HCT116 (cell line): ENCODE data around the gene GPR32. TPM values are rescaled to one million over a fixed set of nuclear protein-coding genes. Genes with fewer than 3 reads are reported as not detected.

Experiments
- ATAC-seq: fragments of 200-7000 bp; cut with Tn5 transposase; 2 replicates; pipeline ENCODE4 v1.9.1; 2020; ENCODE audit warnings: mild to moderate bottlenecking, moderate library complexity
- BruUV-seq: library from RNA; stranded (reverse); fragments of 400-500 nt; replicated peaks from 2 replicates; lab custom pipeline; 2021; lab: Mats Ljungman, UMichigan
- CTCF ChIA-PET: fragments of 300-600 bp; sonication (Branson Sonifier 250); formaldehyde crosslinking; loops from one replicate; lab custom pipeline; 2021; ENCODE audit warnings: antibody characterized with exemption; lab: Charles Lee
- POLR2A ChIA-PET: fragments of 300-600, 350-600 bp; sonication (Branson Sonifier 250); formaldehyde crosslinking; loops from one replicate; lab custom pipeline; 2021; ENCODE audit warnings: antibody characterized with exemption; lab: Charles Lee
- RAD21 ChIA-PET, 2 experiments: fragments of 300-600 bp; sonication (Branson Sonifier 250); formaldehyde crosslinking; loops; one replicate each; lab custom pipeline; 2023; ENCODE audit warnings: low total read pairs in 2 of 2; ENCODE audit not compliant: uncharacterized antibody in 2 of 2, unreplicated experiment in 2 of 2, low non-redundant PET in 1 of 2; lab: Charles Lee
- DNase-seq: peaks from one replicate; pipeline ENCODE4 v3.0.0-alpha.2; 2010; ENCODE audit warnings: low read depth, low spot score
- H2AFZ ChIP-seq: fragments of 200-600 bp; shearing (Covaris generic), sonication (generic); 2 replicates; pipeline ENCODE4 v1.6.1; 2017; ENCODE audit warnings: low read depth, mixed run types, mixed read lengths, antibody characterized with exemption, low read length; ENCODE audit not compliant: poor library complexity, severe bottlenecking
- H3K27ac ChIP-seq: 2 replicates; pipeline ENCODE4 v1.5.1; 2012; ENCODE audit warnings: low read depth, low read length
- H3K27me3 ChIP-seq: fragments of 200-600 bp; sonication (generic); 2 replicates; pipeline ENCODE4 v1.6.1; 2016; ENCODE audit warnings: mixed run types, low read length, mixed read lengths; ENCODE audit not compliant: insufficient read depth
- H3K36me3 ChIP-seq, 2 experiments: fragments of 200-500 bp in 1 of 2; fragments of 200-600 bp in 1 of 2; sonication (Bioruptor generic) in 1 of 2; sonication (generic) in 1 of 2; 2 replicates each; pipeline versions ENCODE4 v1.5.1 to v1.6.1; 2014 to 2016; ENCODE audit warnings: low read length in 2 of 2, inconsistent platforms in 1 of 2, mixed read lengths in 1 of 2, mixed run types in 1 of 2; ENCODE audit not compliant: insufficient read depth in 2 of 2, control insufficient read depth in 1 of 2
- H3K4me1 ChIP-seq, 2 experiments: fragments of 200-600 bp in 1 of 2; sonication (generic) in 1 of 2; 2 replicates each; pipeline versions ENCODE4 v1.5.1 to v1.6.1; 2012 to 2017; ENCODE audit warnings: low read length in 2 of 2, inconsistent platforms in 1 of 2, mild to moderate bottlenecking in 1 of 2, mixed read lengths in 1 of 2, mixed run types in 1 of 2, moderate library complexity in 1 of 2; ENCODE audit not compliant: insufficient read depth in 2 of 2, control insufficient read depth in 1 of 2
- H3K4me2 ChIP-seq: fragments of 200-600 bp; sonication (generic); 2 replicates; pipeline ENCODE4 v1.6.1; 2017; ENCODE audit warnings: mixed run types, low read length, mixed read lengths
- H3K4me3 ChIP-seq, 2 experiments: fragments of 200-600 bp in 1 of 2; sonication (generic) in 1 of 2; replicated peaks in 1 of 2; 2 replicates each; pipeline ENCODE4 v1.5.1; 2011 to 2016; ENCODE audit warnings: low read length in 2 of 2, control low read depth in 1 of 2, low read depth in 1 of 2, mild to moderate bottlenecking in 1 of 2, mixed read lengths in 1 of 2, mixed run types in 1 of 2
- H3K79me2 ChIP-seq: fragments of 200-600 bp; sonication (generic); 2 replicates; pipeline ENCODE4 v1.6.1; 2017; ENCODE audit warnings: mild to moderate bottlenecking, mixed run types, low read length, moderate library complexity, mixed read lengths; ENCODE audit not compliant: insufficient read depth
- H3K9ac ChIP-seq: fragments of 200-600 bp; sonication (generic); 2 replicates; pipeline ENCODE4 v1.6.1; 2016; ENCODE audit warnings: low read length, mixed read lengths
- H3K9me2 ChIP-seq: fragments of 200-600 bp; sonication (generic), shearing (Covaris generic); 2 replicates; pipeline ENCODE4 v1.6.1; 2017; ENCODE audit warnings: mixed run types, mild to moderate bottlenecking, moderate library complexity; ENCODE audit not compliant: insufficient read depth
- H3K9me3 ChIP-seq, 2 experiments: fragments of 200-500 bp in 1 of 2; fragments of 200-600 bp in 1 of 2; sonication (Bioruptor generic) in 1 of 2; sonication (generic) in 1 of 2; 2 replicates each; pipeline ENCODE4 v1.6.1; 2014 to 2017; ENCODE audit warnings: low read length in 2 of 2, mixed read lengths in 2 of 2, inconsistent platforms in 1 of 2, low read depth in 1 of 2, mild to moderate bottlenecking in 1 of 2, mixed run types in 1 of 2, moderate library complexity in 1 of 2; ENCODE audit not compliant: control insufficient read depth in 1 of 2, insufficient read depth in 1 of 2
- H4K20me1 ChIP-seq: fragments of 200-600 bp; sonication (generic), shearing (Covaris generic); 2 replicates; pipeline ENCODE4 v1.6.1; 2017; ENCODE audit warnings: mixed run types, mild to moderate bottlenecking, moderate library complexity; ENCODE audit not compliant: insufficient read depth
- ELF1 ChIP-seq: IDR thresholded peaks from 2 replicates; pipeline ENCODE4 v1.6.1; 2012; ENCODE audit warnings: low read depth, borderline replicate concordance
- FOSL1 ChIP-seq: IDR thresholded peaks from 2 replicates; pipeline ENCODE4 v1.6.1; 2012; ENCODE audit warnings: low read depth
- JUND ChIP-seq: IDR thresholded peaks from 2 replicates; pipeline ENCODE4 v1.6.1; 2012
- POLR2AphosphoS5 ChIP-seq: IDR thresholded peaks from 2 replicates; pipeline ENCODE4 v1.6.1; 2011; ENCODE audit warnings: mild to moderate bottlenecking, low read depth, low read length, moderate library complexity
- SIN3A ChIP-seq: IDR thresholded peaks from 2 replicates; pipeline ENCODE4 v1.6.1; 2012; ENCODE audit warnings: low read depth
- ZFX ChIP-seq: fragments of 450-650 bp; IDR thresholded peaks from 2 replicates; pipeline ENCODE4 v1.6.1; 2017
- intact Hi-C: fragments of 100-400 bp; cut with micrococcal nuclease; formaldehyde crosslinking; loops from 2 replicates; pipeline ENCODE4 v1.10.0; 2022
- total RNA-seq: library from RNA; stranded (reverse); gene quantifications from one replicate; pipeline ENCODE4 v1.2.1, GENCODE V29; 2021; ENCODE audit not compliant: unreplicated experiment
- TF ChIP-seq, protein P1 (sequence below): IDR thresholded peaks from 2 replicates; pipeline ENCODE4 v1.6.1; 2012
- TF ChIP-seq, protein P2 (sequence below), 3 experiments: fragments of 200-600 bp in 1 of 3; sonication (generic) in 1 of 3; IDR thresholded peaks in 2 of 3; conservative IDR thresholded peaks in 1 of 3; 2 replicates each; pipeline ENCODE4 v1.5.1; 2012 to 2017; ENCODE audit warnings: low read depth in 2 of 3, low read length in 2 of 3, antibody characterized with exemption in 1 of 3, borderline replicate concordance in 1 of 3, control low read depth in 1 of 3, mild to moderate bottlenecking in 1 of 3, mixed read lengths in 1 of 3, mixed run types in 1 of 3, moderate library complexity in 1 of 3; ENCODE audit not compliant: insufficient read depth in 1 of 3
- TF ChIP-seq, protein P3 (sequence below): IDR thresholded peaks from 2 replicates; pipeline ENCODE4 v1.6.1; 2012

The GPR32 gene
- total RNA-seq, 1 experiment from 2014 or later: not detected

DNA sequence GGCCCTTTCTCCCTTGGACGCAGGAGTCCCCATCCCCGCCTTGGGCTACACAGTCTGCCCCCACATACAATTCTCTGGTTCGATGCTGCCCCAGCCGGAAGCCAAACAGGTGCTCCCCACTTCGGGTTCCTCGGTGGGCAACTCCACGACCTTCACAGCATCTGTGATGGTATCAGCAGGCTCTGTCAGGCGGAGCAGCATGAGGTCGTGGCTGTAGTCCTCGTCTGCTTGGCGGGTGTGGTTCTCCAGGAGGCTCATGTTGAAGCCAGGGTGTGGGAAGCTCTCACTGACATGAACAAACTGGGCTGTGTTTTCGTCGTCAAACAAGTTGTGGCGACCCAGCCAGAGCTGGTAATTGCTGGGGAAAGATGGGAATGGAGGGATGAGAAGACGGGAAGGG is 49.8 kb downstream of the GPR32 start:
- intact Hi-C loops: no loop called here
- TF ChIP-seq, protein P1, sequence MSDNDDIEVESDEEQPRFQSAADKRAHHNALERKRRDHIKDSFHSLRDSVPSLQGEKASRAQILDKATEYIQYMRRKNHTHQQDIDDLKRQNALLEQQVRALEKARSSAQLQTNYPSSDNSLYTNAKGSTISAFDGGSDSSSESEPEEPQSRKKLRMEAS: no peak; the same call in 1 of the 2 replicates
- TF ChIP-seq POLR2AphosphoS5 (no peak), FOSL1 (no peak), ELF1 (no peak), JUND (no peak), ZFX (no peak), SIN3A (no peak)
- TF ChIP-seq, protein P2, sequence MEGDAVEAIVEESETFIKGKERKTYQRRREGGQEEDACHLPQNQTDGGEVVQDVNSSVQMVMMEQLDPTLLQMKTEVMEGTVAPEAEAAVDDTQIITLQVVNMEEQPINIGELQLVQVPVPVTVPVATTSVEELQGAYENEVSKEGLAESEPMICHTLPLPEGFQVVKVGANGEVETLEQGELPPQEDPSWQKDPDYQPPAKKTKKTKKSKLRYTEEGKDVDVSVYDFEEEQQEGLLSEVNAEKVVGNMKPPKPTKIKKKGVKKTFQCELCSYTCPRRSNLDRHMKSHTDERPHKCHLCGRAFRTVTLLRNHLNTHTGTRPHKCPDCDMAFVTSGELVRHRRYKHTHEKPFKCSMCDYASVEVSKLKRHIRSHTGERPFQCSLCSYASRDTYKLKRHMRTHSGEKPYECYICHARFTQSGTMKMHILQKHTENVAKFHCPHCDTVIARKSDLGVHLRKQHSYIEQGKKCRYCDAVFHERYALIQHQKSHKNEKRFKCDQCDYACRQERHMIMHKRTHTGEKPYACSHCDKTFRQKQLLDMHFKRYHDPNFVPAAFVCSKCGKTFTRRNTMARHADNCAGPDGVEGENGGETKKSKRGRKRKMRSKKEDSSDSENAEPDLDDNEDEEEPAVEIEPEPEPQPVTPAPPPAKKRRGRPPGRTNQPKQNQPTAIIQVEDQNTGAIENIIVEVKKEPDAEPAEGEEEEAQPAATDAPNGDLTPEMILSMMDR (IDR thresholded peaks at IDR 0.05 in 2 of 3, conservative IDR thresholded peaks at IDR 0.05 in 1 of 3; ENCODE audit: borderline replicate concordance in 1 of 3, insufficient read depth in 1 of 3, low read depth in 2 of 3, low read length in 2 of 3): no peak
- TF ChIP-seq, protein P3, sequence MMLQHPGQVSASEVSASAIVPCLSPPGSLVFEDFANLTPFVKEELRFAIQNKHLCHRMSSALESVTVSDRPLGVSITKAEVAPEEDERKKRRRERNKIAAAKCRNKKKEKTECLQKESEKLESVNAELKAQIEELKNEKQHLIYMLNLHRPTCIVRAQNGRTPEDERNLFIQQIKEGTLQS: no peak
- BruUV-seq: no TSS peak
- ATAC-seq (no peak), DNase-seq (no peak)
- H3K4me3 ChIP-seq: no peak overlapping the region
- H3K27ac ChIP-seq: no peak overlapping the region
- H4K20me1 ChIP-seq: no peaks in the 10 kb centered on the region
- H3K36me3 ChIP-seq: no peaks in the 10 kb centered on the region
- no peak overlapping the region for H2AFZ ChIP-seq
- ChIA-PET CTCF (no interaction called here), RAD21 (interaction anchor here in 1 of 2 experiments (0.5 kb wide), 1 partner anchor 115 kb away, joined by 3 read pairs; no protein-coding TSS in a partner anchor), POLR2A (interaction anchor here (0.6 to 1.8 kb wide), 2 partner anchors 16 to 176 kb away, joined by 4 to 12 read pairs; no protein-coding TSS in a partner anchor)
- H3K27me3 ChIP-seq: no peaks in the 10 kb centered on the region
- H3K9me3 ChIP-seq: peaks cover 0 to 6% of the 10 kb centered on the region in 2 experiments; a peak in 1 of 4 replicates
- H3K4me1 ChIP-seq: peaks cover 24 to 52% of the 10 kb centered on the region in 2 experiments
- H3K4me2 ChIP-seq: peak overlapping the region; percentile 76
- H3K79me2 ChIP-seq: no peaks in the 10 kb centered on the region
- H3K9ac ChIP-seq: 0 out of 2 replicates have a peak overlapping the region, but pooled peaks have one; percentile 23
- no peaks in the 10 kb centered on the region for H3K9me2 ChIP-seq
